Kidney glomerular epithelial cell (primary cell): Measurements from ENCODE around the gene PDE9A.
"Not testable (repeated sequence)": the region's sequence is repeated elsewhere in the genome, so short reads cannot be mapped to it uniquely, and the experiment has no call there.

Source experiments
- DNase-seq: peaks from one replicate; lab custom pipeline; 2025; lab: John Stamatoyannopoulos, UW

The PDE9A gene

GRCh38 chr21:42708107-42708506, 54.7 kb downstream of the PDE9A start:
- no peak for DNase-seq

DNA sequence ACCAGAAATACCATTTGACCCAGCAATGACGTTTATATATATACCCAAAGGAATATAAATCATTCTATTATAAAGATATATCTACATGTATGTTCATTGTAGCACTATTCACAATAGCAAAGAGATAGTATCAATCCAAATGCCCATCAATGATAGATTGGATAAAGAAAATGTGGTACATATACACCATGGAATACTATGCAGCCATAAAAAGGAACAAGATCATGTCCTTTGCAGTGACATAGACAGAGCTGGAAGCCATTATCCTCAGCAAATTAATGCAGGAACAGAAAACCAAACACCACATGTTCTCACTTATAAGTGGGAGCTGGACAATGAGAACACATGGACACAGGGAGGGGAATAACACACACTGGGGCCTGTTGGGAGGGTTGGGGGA, 55.5 kb downstream of the PDE9A start:
- not testable (repeated sequence) for DNase-seq

DNA sequence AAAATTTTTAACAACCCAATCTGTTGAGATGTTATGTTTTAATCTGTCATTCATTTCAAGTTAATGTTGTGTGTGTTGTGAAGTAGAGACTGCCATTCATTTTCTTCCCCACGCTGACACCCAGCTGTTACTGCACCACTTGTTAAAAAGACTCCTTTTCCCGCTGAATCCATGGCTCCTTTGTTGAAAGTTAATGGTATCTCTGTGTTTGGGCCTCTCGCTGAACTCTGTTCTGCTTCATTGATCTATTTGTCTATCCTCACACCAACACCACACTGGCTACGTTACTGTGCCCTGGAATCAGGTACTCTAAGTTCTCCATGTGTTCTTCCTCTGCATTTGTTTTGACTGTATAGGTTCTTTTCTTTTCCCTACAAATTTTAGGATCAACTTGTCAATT, 58.2 kb downstream of the PDE9A start:
- DNase-seq = no peak

- not testable (repeated sequence) for DNase-seq
Observed at GRCh38 chr21:42715427-42715826, 62.0 kb downstream of the PDE9A start.

- DNase-seq = no peak
Observed at GRCh38 chr21:42716074-42716473, 62.7 kb downstream of the PDE9A start.

DNA sequence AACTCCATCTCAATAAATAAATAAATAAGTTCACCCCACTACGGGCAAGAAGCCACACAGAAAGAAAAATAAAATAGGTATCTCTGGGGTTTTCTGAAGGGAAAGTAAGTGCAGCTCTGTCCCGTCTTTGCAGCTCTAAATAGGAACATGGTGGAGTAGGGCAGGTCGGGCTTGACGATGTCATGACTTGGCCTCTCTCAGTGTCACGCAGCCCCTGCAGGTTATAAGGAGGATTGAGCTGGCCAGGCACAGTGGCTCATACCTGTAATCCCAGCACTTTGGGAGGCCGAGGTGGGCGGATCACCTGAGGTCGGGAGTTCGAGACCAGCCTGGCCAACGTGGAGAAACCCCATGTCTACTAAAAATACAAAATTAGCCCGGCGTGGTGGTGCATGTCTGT, 67.1 kb downstream of the PDE9A start:
- not testable (repeated sequence) for DNase-seq

DNA sequence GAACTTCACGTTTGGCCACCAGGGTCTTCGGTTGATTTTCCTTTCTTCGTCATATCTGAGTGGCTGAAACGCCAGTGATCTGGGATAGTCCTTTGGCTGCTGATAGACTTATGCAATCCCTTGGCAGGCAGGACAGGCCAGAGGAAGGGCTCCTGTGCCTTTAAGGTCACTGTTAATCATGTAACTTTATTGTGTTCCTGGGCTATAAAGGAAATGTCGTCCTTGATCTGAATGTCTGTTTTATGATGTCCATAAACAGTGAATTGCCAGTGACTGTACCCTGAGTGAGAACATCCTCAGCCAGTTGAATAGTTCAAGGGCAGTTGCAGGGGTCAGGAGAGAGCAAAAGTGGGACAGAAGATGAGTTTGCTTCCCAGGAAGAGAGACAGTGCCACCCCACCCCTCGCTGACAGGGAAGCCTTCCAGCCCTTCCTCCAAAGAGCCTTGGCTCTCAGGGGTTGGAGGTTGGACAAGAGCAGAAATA, 68.0 kb downstream of the PDE9A start:
- no peak for DNase-seq

- DNase-seq = no peak
Observed at GRCh38 chr21:42722153-42722552, 68.7 kb downstream of the PDE9A start.

- DNase-seq = no peak
Observed at GRCh38 chr21:42722808-42723473, 69.5 kb downstream of the PDE9A start.

GRCh38 chr21:42724226-42724920, 71.0 kb downstream of the PDE9A start:
- DNase-seq = peak; percentile 97

- DNase-seq = no peak
Observed at GRCh38 chr21:42725416-42725930, 72.1 kb downstream of the PDE9A start.

DNA sequence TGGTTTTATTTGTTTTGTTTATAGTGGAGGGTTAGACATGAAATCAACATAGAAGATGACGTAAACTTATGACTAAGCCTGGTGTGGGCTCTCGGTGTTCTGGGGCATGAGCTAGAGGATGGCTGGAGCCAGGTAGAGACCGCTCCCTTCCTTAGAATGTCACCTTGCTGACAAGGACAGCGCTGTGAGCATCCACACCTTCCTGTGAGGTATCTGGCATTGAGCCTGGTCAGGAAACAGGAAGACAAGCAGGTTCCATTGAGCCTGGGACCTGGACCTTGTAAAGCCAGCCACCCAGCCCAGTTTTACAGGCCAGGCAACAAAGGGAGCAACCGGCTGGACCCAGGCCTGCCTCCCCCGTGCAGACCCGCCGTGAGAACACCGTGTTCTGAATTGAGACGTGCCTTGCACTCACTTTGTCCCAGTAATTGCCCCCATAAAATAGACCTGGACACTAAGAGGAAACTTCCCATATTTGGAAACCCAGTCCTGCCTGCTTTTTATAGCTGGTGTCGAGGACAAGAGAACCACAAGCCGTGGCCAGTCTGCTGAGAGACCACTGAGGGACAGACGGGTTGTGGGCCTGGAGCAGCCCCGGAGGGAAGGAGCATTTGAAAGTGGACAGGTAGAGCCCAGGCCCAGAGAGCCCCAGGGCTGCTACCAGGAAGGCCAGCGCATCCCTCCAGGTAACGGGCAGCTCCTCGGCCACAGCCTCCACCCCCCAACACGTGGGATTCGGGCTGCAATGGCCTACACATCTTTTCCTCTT, 78.0 kb downstream of the PDE9A start:
- DNase-seq = no peak

DNA sequence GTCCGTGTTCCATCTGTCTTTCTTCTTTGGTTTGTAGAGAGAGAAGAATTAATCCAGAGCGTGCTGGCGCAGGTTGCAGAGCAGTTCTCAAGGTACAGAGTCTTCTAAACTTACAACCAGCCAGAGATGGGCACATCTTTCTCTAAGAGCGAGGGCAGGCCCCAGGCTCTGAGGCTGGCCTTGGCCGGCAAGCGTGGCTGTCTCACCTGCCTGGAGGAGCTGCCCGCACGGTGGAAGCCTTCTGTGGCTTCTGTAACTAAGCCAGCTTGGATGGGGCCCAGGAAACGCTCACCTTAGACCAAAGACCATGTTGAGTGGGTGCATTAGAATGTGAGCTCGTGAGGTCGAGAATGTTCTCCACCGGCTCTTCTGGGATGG, 78.6 kb downstream of the PDE9A start:
- DNase-seq = no peak

GRCh38 chr21:42733037-42733627, 79.7 kb downstream of the PDE9A start:
- peak; percentile 44 for DNase-seq

- no peak for DNase-seq
Observed at GRCh38 chr21:42733874-42734273, 80.5 kb downstream of the PDE9A start.

GRCh38 chr21:42734323-42734971, 81.0 kb downstream of the PDE9A start:
- DNase-seq = no peak

- no peak for DNase-seq
Observed at GRCh38 chr21:42735061-42735460, 81.6 kb downstream of the PDE9A start.

GRCh38 chr21:42735944-42736343, 82.5 kb downstream of the PDE9A start:
- no peak for DNase-seq

DNA sequence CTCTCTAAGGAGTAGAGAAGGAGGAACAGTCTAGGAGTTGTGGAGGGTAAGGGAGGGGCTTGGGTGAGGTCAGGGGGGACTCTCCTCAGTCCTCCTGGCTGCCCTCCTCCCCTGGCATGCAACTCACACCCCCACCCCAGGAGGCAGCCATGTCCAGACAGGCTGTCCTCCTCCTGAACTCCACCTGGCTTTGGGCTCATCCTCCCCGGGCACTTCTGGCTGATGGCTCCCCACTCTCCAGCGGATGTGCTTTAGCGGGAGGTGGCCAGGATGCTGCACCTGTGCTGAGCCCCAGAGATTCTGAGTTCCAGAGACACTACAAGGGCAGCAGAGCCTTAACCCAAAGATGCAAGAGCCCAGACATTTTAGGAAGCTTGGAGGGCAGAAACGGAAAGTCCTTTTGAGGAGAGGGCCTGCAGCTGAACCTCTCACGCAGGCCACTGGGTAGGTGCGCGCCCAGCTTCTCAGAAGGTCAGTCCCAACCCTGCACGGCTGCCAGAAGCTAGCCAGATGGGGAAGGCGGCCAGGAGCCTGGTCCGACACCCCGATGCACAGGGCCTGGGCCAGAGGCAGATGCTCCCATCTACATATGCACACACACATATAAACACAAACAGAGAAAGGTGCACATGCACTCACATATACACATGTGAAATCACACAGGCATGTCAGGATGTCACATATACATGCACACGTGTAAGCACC, 83.4 kb downstream of the PDE9A start:
- no peak for DNase-seq

- DNase-seq = no peak
Observed at GRCh38 chr21:42737951-42738590, 84.7 kb downstream of the PDE9A start.
